ENCODE measurements around the gene GINS1.

The GINS1 gene

DNA sequence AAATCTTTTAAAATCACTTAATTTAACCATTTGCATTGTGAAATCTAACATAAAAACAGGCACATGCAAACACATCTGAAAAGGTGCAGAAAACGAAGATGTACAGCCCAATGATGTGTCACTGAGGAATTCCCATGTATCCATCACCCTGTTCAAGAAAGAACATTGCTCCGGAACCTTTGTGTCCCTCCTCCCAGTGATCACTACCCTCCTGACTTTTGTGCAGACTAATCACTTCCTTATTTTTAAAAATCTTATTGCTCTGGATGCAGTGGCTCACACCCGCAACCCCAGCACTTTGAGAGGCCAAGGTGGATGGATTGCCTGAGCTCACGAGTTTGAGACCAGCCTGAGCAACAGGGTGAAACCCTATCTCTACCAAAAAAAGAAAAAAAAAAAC lies 14.6 kb downstream of the GINS1 start:
- no peak overlapping the region for H3K9ac ChIP-seq (ENCODE audit: low read length)
- H3K9me3 ChIP-seq (ENCODE audit: control insufficient read depth, low read length) = no peaks in the 10 kb centered on the region
- no peak for DNase-seq (ENCODE audit: low read depth)
- H3K27me3 ChIP-seq (replicated peaks; ENCODE audit: control insufficient read depth, insufficient read depth, low read length) = no peaks in the 10 kb centered on the region
- H3K4me1 ChIP-seq (ENCODE audit: control insufficient read depth, insufficient read depth, low read length) = no peaks in the 10 kb centered on the region
- no peaks in the 10 kb centered on the region for H3K36me3 ChIP-seq (ENCODE audit: control insufficient read depth, insufficient read depth, low read length, severe bottlenecking)
- H3K4me3 ChIP-seq (ENCODE audit: low read length) = no peak overlapping the region

- H3K27me3 ChIP-seq (replicated peaks; ENCODE audit: control insufficient read depth, insufficient read depth, low read length) = no peaks in the 10 kb centered on the region
- H3K9me3 ChIP-seq (ENCODE audit: control insufficient read depth, low read length) = no peaks in the 10 kb centered on the region
- H3K4me3 ChIP-seq (ENCODE audit: low read length) = no peak overlapping the region
- no peaks in the 10 kb centered on the region for H3K4me1 ChIP-seq (ENCODE audit: control insufficient read depth, insufficient read depth, low read length)
- H3K9ac ChIP-seq (ENCODE audit: low read length) = no peak overlapping the region
- H3K36me3 ChIP-seq (ENCODE audit: control insufficient read depth, insufficient read depth, low read length, severe bottlenecking) = no peaks in the 10 kb centered on the region
- no peak for DNase-seq (ENCODE audit: low read depth)
Observed at GRCh38 chr20:25424536-25424935, 17.1 kb downstream of the GINS1 start.

DNA sequence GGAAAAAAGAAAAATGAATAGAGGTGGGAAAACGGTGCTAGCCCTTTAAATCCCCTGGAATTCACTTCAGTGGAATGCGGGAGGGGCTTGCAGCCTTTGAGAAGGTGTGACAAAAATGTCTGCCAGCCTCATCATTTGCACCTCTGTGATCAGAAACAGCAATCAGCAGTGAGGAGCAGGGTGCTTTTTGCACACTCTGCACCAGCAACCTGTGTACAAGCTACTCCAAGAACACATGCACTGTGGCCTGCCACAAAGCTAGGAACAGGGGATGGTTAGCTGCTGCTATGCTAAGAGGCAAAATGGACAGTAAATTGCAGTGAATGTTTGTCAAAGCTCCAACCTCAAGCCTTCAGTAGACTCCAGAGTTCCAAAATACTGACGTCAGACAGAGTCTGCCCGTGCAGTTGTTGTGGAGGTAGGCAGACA lies 29.7 kb downstream of the GINS1 start:
- Histone ChIP-seq H3K4me1 (ENCODE audit: control insufficient read depth, insufficient read depth, low read length) (no peaks in the 10 kb centered on the region), H3K9me3 (ENCODE audit: control insufficient read depth, low read length) (no peaks in the 10 kb centered on the region), H3K9ac (ENCODE audit: low read length) (no peak overlapping the region), H3K36me3 (ENCODE audit: control insufficient read depth, insufficient read depth, low read length, severe bottlenecking) (no peaks in the 10 kb centered on the region), H3K4me3 (ENCODE audit: low read length) (no peak overlapping the region), H3K27me3 (replicated peaks; ENCODE audit: control insufficient read depth, insufficient read depth, low read length) (no peaks in the 10 kb centered on the region)
- no peak for DNase-seq (ENCODE audit: low read depth)

- no peak overlapping the region for H3K4me3 ChIP-seq (ENCODE audit: low read length)
- no peaks in the 10 kb centered on the region for H3K27me3 ChIP-seq (replicated peaks; ENCODE audit: control insufficient read depth, insufficient read depth, low read length)
- DNase-seq (ENCODE audit: low read depth) = no peak
- no peaks in the 10 kb centered on the region for H3K9me3 ChIP-seq (ENCODE audit: control insufficient read depth, low read length)
- no peak overlapping the region for H3K9ac ChIP-seq (ENCODE audit: low read length)
- H3K4me1 ChIP-seq (ENCODE audit: control insufficient read depth, insufficient read depth, low read length) = no peaks in the 10 kb centered on the region
- H3K36me3 ChIP-seq (ENCODE audit: control insufficient read depth, insufficient read depth, low read length, severe bottlenecking) = no peaks in the 10 kb centered on the region
Observed at GRCh38 chr20:25439328-25439727, 31.9 kb downstream of the GINS1 start.

GRCh38 chr20:25444556-25444955 lies 37.1 kb downstream of the GINS1 start:
- H3K36me3 ChIP-seq (ENCODE audit: control insufficient read depth, insufficient read depth, low read length, severe bottlenecking) = no peaks in the 10 kb centered on the region
- DNase-seq (ENCODE audit: low read depth) = no peak
- no peak overlapping the region for H3K9ac ChIP-seq (ENCODE audit: low read length)
- H3K9me3 ChIP-seq (ENCODE audit: control insufficient read depth, low read length) = no peaks in the 10 kb centered on the region
- no peaks in the 10 kb centered on the region for H3K4me1 ChIP-seq (ENCODE audit: control insufficient read depth, insufficient read depth, low read length)
- H3K27me3 ChIP-seq (replicated peaks; ENCODE audit: control insufficient read depth, insufficient read depth, low read length) = no peaks in the 10 kb centered on the region
- no peak overlapping the region for H3K4me3 ChIP-seq (ENCODE audit: low read length)

- DNase-seq (ENCODE audit: low read depth) = no peak
- no peaks in the 10 kb centered on the region for H3K4me1 ChIP-seq (ENCODE audit: control insufficient read depth, insufficient read depth, low read length)
- H3K27me3 ChIP-seq (replicated peaks; ENCODE audit: control insufficient read depth, insufficient read depth, low read length) = no peaks in the 10 kb centered on the region
- no peak overlapping the region for H3K9ac ChIP-seq (ENCODE audit: low read length)
- no peak overlapping the region for H3K4me3 ChIP-seq (ENCODE audit: low read length)
- H3K36me3 ChIP-seq (ENCODE audit: control insufficient read depth, insufficient read depth, low read length, severe bottlenecking) = peaks cover 10% of the 10 kb centered on the region
- H3K9me3 ChIP-seq (ENCODE audit: control insufficient read depth, low read length) = no peaks in the 10 kb centered on the region
Observed at GRCh38 chr20:25447671-25448070, 40.2 kb downstream of the GINS1 start.

DNA sequence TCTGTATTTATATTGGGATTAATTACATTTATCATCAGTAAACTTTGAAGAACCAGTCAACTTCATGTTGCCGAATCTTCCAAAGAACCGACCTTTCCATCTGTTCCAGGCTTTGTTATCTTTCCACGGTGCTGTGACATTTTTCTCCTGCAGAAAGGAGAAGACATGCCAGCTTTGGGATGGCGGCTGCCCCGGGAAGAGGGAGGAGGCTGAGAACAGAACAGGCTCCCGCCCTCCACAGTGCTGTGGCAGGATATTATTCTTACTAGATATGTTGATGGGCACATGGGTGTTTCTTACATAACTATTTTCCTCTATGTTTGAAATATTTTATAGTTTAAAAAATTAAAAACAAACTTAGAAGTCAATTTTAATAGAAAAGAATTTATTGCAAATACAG lies 44.9 kb downstream of the GINS1 start:
- Histone ChIP-seq H3K36me3 (ENCODE audit: control insufficient read depth, insufficient read depth, low read length, severe bottlenecking) (peaks cover 30% of the 10 kb centered on the region), H3K9me3 (ENCODE audit: control insufficient read depth, low read length) (no peaks in the 10 kb centered on the region), H3K4me3 (ENCODE audit: low read length) (no peak overlapping the region), H3K9ac (ENCODE audit: low read length) (no peak overlapping the region), H3K27me3 (replicated peaks; ENCODE audit: control insufficient read depth, insufficient read depth, low read length) (no peaks in the 10 kb centered on the region), H3K4me1 (ENCODE audit: control insufficient read depth, insufficient read depth, low read length) (peaks cover 2% of the 10 kb centered on the region)
- DNase-seq (ENCODE audit: low read depth) = no peak

DNA sequence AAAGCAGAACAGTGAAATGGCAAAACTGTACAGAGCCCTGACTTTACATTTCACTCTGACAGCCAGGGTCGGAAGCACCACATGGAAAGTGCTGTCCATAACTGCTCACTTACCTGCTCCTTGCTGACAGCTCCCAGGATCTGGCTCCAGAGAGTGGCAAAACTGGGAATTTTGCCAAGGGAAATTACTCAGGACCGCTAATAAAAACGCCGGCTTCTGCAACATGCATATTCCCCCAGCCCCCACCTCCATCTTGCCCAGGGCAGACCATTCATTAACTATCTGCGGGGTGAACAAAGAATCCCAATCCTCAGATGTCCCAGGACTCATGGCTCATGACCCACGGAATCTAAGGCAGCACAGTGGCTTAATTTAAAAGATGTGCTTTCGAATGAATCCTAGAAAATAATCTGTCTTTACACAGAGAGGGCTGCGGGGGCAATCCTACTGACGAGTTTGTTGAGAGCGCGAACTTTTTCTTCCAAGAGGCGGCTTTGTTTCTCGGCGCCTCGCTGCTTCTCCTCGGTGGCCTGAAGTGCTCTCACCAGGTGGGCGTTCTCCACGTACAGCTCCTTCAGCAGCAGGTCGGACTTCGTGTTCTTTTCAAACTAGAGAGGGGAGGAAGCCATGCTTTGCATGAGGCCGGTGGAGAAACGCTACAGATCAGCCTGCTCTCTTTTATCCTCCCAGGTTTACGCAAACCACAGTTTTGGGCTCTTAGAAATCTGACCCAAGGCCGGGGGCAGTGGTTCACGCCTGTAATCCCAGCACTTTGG lies 45.8 kb downstream of the GINS1 start:
- H3K27me3 ChIP-seq (replicated peaks; ENCODE audit: control insufficient read depth, insufficient read depth, low read length) = no peaks in the 10 kb centered on the region
- no peaks in the 10 kb centered on the region for H3K9me3 ChIP-seq (ENCODE audit: control insufficient read depth, low read length)
- H3K4me1 ChIP-seq (ENCODE audit: control insufficient read depth, insufficient read depth, low read length) = peaks cover 9% of the 10 kb centered on the region
- DNase-seq (ENCODE audit: low read depth) = no peak
- no peak overlapping the region for H3K4me3 ChIP-seq (ENCODE audit: low read length)
- H3K9ac ChIP-seq (ENCODE audit: low read length) = no peak overlapping the region
- H3K36me3 ChIP-seq (ENCODE audit: control insufficient read depth, insufficient read depth, low read length, severe bottlenecking) = peaks cover 30% of the 10 kb centered on the region

DNA sequence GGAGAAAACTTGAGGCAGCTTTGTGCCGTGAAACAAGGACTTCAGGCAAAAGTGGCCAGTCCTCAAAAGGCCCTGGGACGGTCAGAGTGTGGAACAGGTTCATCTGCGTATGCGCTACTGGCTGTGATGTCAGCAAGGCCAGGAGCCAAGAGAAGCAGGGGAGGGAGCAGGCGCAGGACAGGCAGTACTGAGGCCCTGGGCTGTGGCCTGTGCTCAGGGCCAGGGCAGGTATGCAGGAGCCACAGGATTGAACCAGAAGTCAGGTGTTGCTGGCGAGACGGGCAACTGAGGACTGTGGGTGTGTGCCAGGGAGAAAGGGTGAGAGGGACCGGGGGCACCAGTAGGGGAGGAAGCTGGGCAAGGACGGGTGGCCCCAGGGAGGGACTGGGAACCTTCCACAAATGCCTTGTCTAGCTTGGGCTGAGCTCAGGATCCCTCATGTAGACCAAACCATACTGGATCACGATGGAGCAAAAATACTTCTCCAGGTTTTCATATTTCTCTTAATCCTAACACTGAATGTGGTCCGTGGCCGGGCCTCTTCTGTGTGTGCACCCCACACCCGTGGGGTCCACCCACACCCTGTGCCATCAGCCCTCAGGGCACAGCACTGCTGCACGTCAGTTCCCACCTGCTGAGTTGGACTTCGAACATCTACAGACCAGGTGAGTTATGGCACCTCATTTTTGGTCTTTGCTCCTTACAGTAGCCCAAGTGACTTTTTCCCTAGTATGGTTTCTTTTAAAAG lies 46.9 kb downstream of the GINS1 start:
- peaks cover 30% of the 10 kb centered on the region for H3K36me3 ChIP-seq (ENCODE audit: control insufficient read depth, insufficient read depth, low read length, severe bottlenecking)

DNA sequence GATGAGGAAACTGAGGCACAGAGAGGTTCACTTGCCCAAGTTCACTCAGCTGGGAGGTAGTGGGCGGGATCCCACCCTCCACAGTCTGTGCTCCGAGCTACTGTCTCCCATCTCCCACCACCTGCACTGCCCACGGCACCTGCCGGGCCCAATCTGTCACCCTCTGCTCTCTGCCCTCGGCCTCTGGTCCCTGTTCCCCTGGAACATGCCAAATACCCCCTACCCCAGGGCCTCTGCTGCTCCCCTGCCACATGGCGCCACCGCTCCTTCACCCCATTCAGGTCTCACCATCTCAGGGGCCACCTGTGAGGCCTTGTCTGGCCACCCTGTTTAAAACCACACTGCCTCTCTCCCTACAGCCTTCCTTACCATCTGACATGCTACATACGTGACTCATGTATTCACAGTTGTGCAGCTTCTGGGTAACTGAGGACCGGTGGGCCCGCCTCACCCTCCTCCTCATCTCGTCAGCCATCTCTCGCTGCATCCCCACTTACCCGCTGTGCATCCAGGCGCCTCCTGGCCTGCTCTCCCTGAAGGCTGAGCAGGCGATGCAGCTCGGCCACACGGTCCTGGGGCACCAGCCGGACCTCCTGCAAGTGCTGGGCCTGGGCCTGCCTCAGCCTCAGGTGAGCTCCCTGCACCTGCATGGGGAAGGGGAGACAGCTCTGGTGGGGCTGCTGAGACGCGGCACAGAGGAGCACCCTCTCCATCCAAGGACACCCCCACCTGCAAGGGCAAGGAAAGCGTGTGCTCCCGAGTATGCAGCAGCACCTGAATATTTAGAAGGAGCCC lies 50.6 kb downstream of the GINS1 start:
- no peaks in the 10 kb centered on the region for H3K9me3 ChIP-seq (ENCODE audit: control insufficient read depth, low read length)
- peaks cover 9% of the 10 kb centered on the region for H3K4me1 ChIP-seq (ENCODE audit: control insufficient read depth, insufficient read depth, low read length)
- no peak overlapping the region for H3K9ac ChIP-seq (ENCODE audit: low read length)
- H3K4me3 ChIP-seq (ENCODE audit: low read length) = no peak overlapping the region
- DNase-seq (ENCODE audit: low read depth) = no peak
- H3K27me3 ChIP-seq (replicated peaks; ENCODE audit: control insufficient read depth, insufficient read depth, low read length) = no peaks in the 10 kb centered on the region
- H3K36me3 ChIP-seq (ENCODE audit: control insufficient read depth, insufficient read depth, low read length, severe bottlenecking) = peaks cover 19% of the 10 kb centered on the region

More for the DNA sequence above, 46.9 kb downstream of the GINS1 start:
- H3K27me3 ChIP-seq (replicated peaks; ENCODE audit: control insufficient read depth, insufficient read depth, low read length) = no peaks in the 10 kb centered on the region
- no peak overlapping the region for H3K4me3 ChIP-seq (ENCODE audit: low read length)
- peaks cover 9% of the 10 kb centered on the region for H3K4me1 ChIP-seq (ENCODE audit: control insufficient read depth, insufficient read depth, low read length)
- H3K9me3 ChIP-seq (ENCODE audit: control insufficient read depth, low read length) = no peaks in the 10 kb centered on the region
- no peak overlapping the region for H3K9ac ChIP-seq (ENCODE audit: low read length)
- no peak for DNase-seq (ENCODE audit: low read depth)
